GM19438 (cell line): ENCODE data around the gene PLEK2.
"Not testable (repeated sequence)": the region's sequence is repeated elsewhere in the genome, so short reads cannot be mapped to it uniquely, and the experiment has no call there.

Experiments
- ATAC-seq: cut with Tn5 transposase; IDR thresholded peaks from one replicate; pipeline ENCODE4 v1.9.1; 2021; ENCODE audit warnings: low read depth; ENCODE audit not compliant: unreplicated experiment

Gene PLEK2

GRCh38 chr14:67411820-67412421 lies at the start of gene PLEK2:
Gene PLEK2, minus strand, starts transcription at chr14:67412165. Its CDS starts 106 bp downstream, at chr14:67412059.
- ATAC-seq, result no peak

- no peak for ATAC-seq
These were observed 49.5 kb upstream of the PLEK2 start for GRCh38 chr14:67461341-67461985.

- no peak for ATAC-seq
These were observed 47.4 kb upstream of the PLEK2 start for GRCh38 chr14:67459336-67459735.

- ATAC-seq, result no peak
These were observed 45.8 kb upstream of the PLEK2 start for GRCh38 chr14:67457782-67458181.

- no peak for ATAC-seq
These were observed 44.8 kb upstream of the PLEK2 start for GRCh38 chr14:67456732-67457131.

- no peak for ATAC-seq
These were observed 41.8 kb upstream of the PLEK2 start for GRCh38 chr14:67453575-67454300.

- not testable (repeated sequence) for ATAC-seq
These were observed 39.7 kb upstream of the PLEK2 start for GRCh38 chr14:67451667-67452066.

GRCh38 chr14:67449096-67449495 lies 37.1 kb upstream of the PLEK2 start:
- ATAC-seq, result no peak

GRCh38 chr14:67447033-67447381 lies 35.0 kb upstream of the PLEK2 start:
- no peak for ATAC-seq

GRCh38 chr14:67446371-67447032 lies 34.5 kb upstream of the PLEK2 start:
- ATAC-seq, result no peak

- no peak for ATAC-seq
These were observed 32.4 kb upstream of the PLEK2 start for GRCh38 chr14:67444395-67444794.

- no peak for ATAC-seq
These were observed 30.4 kb upstream of the PLEK2 start for GRCh38 chr14:67442139-67442906.

- ATAC-seq, result no peak
These were observed 29.7 kb upstream of the PLEK2 start for GRCh38 chr14:67441672-67442071.

- no peak for ATAC-seq
These were observed 29.3 kb upstream of the PLEK2 start for GRCh38 chr14:67441256-67441655.

GRCh38 chr14:67440513-67440912 lies 28.5 kb upstream of the PLEK2 start:
- ATAC-seq, result no peak

GRCh38 chr14:67438969-67439368 lies 27.0 kb upstream of the PLEK2 start:
- ATAC-seq, result no peak

GRCh38 chr14:67436006-67436866 lies 24.3 kb upstream of the PLEK2 start:
- ATAC-seq, result no peak

GRCh38 chr14:67435603-67436002 lies 23.6 kb upstream of the PLEK2 start:
- no peak for ATAC-seq

- no peak for ATAC-seq
These were observed 20.1 kb upstream of the PLEK2 start for GRCh38 chr14:67432050-67432564.
